Germinal center (tissue), 1 donor: Measurements from ENCODE around the gene DNAJB1.

ENCODE experiments used
- DNase-seq: peaks from one replicate; pipeline ENCODE4 v3.0.0; 2012; ENCODE audit warnings: mixed read lengths, low spot score

Gene DNAJB1

GRCh38 chr19:14473073-14473977 lies 44.9 kb downstream of the DNAJB1 start:
- DNase-seq: no peak

- peak; percentile 91 for DNase-seq
Observed at GRCh38 chr19:14472202-14472938, 45.8 kb downstream of the DNAJB1 start.

- no peak for DNase-seq
Observed at GRCh38 chr19:14471436-14472187, 46.6 kb downstream of the DNAJB1 start.

- no peak for DNase-seq
Observed at GRCh38 chr19:14470031-14470876, 47.9 kb downstream of the DNAJB1 start.

GRCh38 chr19:14467816-14468215 lies 50.4 kb downstream of the DNAJB1 start:
- no peak for DNase-seq

GRCh38 chr19:14467391-14467790 lies 50.8 kb downstream of the DNAJB1 start:
- DNase-seq: no peak
